SK-N-SH treated with all-trans-retinoic acid at 6 μM for 48 hours (cell line): ENCODE measurements around the gene ZBTB16.

ENCODE experiments used
- ATAC-seq: fragments of 200-7000 bp; cut with Tn5 transposase; 3 replicates; pipeline ENCODE4 v1.9.1; 2020; ENCODE audit warnings: mild to moderate bottlenecking, moderate library complexity
- ARNTL ChIP-seq: fragments of 450-650 bp; formaldehyde crosslinking; IDR thresholded peaks from 2 replicates; pipeline ENCODE4 v1.5.0; 2020; ENCODE audit warnings: low read depth, mild to moderate bottlenecking, moderate library complexity, borderline replicate concordance
- BACH2 ChIP-seq: fragments of 250-450 bp; sonication (Bioruptor Pico); IDR thresholded peaks from 2 replicates; pipeline ENCODE4 v1.9.0; 2021; ENCODE audit warnings: mild to moderate bottlenecking, borderline replicate concordance
- CREB5 ChIP-seq: fragments of 250-450 bp; sonication (Bioruptor Pico); IDR thresholded peaks from 2 replicates; pipeline ENCODE4 v1.5.1; 2020; ENCODE audit warnings: low read depth, mild to moderate bottlenecking, moderate library complexity
- CSDC2 ChIP-seq: fragments of 250-450 bp; sonication (Bioruptor Pico); IDR thresholded peaks from 2 replicates; pipeline ENCODE4 v1.5.0; 2020; ENCODE audit warnings: mild to moderate bottlenecking, moderate library complexity
- CSRNP3 ChIP-seq: fragments of 250-450 bp; sonication (Bioruptor Pico); IDR thresholded peaks from 2 replicates; pipeline ENCODE4 v1.5.1; 2021; ENCODE audit warnings: mild to moderate bottlenecking, moderate library complexity
- GLIS3 ChIP-seq: fragments of 250-450 bp; sonication (Bioruptor Pico); IDR thresholded peaks from 2 replicates; pipeline ENCODE4 v1.5.0; 2020; ENCODE audit warnings: mild to moderate bottlenecking, moderate library complexity
- ISL1 ChIP-seq: fragments of 250-450 bp; sonication (Bioruptor Pico); IDR thresholded peaks from 2 replicates; pipeline ENCODE4 v2.1.2; 2022; ENCODE audit warnings: mild to moderate bottlenecking, moderate library complexity
- OSR1 ChIP-seq: fragments of 250-450 bp; sonication (Bioruptor Pico); IDR thresholded peaks from 2 replicates; pipeline ENCODE4 v1.8.0; 2022; ENCODE audit warnings: moderate library complexity, mild to moderate bottlenecking, inconsistent platforms
- PPARA ChIP-seq: fragments of 250-450 bp; sonication (Bioruptor Pico); IDR thresholded peaks from 2 replicates; pipeline ENCODE4 v1.5.0; 2020; ENCODE audit warnings: mild to moderate bottlenecking, borderline replicate concordance
- RARB ChIP-seq: fragments of 250-450 bp; sonication (Bioruptor Pico); IDR thresholded peaks from 2 replicates; pipeline ENCODE4 v1.8.0; 2021; ENCODE audit warnings: mild to moderate bottlenecking, moderate library complexity
- SNAI2 ChIP-seq: fragments of 250-450 bp; sonication (Bioruptor Pico); IDR thresholded peaks from 2 replicates; pipeline ENCODE4 v1.5.0; 2020; ENCODE audit warnings: mild to moderate bottlenecking, moderate library complexity
- TCF4 ChIP-seq: fragments of 250-450 bp; sonication (Bioruptor Pico); IDR thresholded peaks from 2 replicates; pipeline ENCODE4 v1.8.0; 2021; ENCODE audit warnings: mild to moderate bottlenecking, moderate library complexity, borderline replicate concordance
- TOX ChIP-seq: fragments of 250-450 bp; sonication (Bioruptor Pico); IDR thresholded peaks from 2 replicates; pipeline ENCODE4 v1.8.0; 2021; ENCODE audit warnings: mild to moderate bottlenecking, moderate library complexity, borderline replicate concordance
- ZC3H10 ChIP-seq: fragments of 250-450 bp; sonication (Bioruptor Pico); IDR thresholded peaks from 2 replicates; pipeline ENCODE4 v1.5.1; 2021; ENCODE audit warnings: mild to moderate bottlenecking, moderate library complexity
- ZFP3 ChIP-seq: fragments of 250-450 bp; sonication (Bioruptor Pico); IDR thresholded peaks from 2 replicates; pipeline ENCODE4 v1.5.0; 2020; ENCODE audit warnings: mild to moderate bottlenecking, moderate library complexity
- ZFP30 ChIP-seq: fragments of 450-650 bp; formaldehyde crosslinking; IDR thresholded peaks from 2 replicates; pipeline ENCODE4 v1.5.0; 2022; ENCODE audit warnings: mild to moderate bottlenecking, moderate library complexity
- ZNF70 ChIP-seq: fragments of 450-650 bp; formaldehyde crosslinking; IDR thresholded peaks from 2 replicates; pipeline ENCODE4 v1.5.0; 2020; ENCODE audit warnings: mild to moderate bottlenecking, moderate library complexity
- ZNF8 ChIP-seq: fragments of 450-650 bp; formaldehyde crosslinking; IDR thresholded peaks from 2 replicates; pipeline ENCODE4 v1.5.0; 2020; ENCODE audit warnings: mild to moderate bottlenecking, moderate library complexity
- TF ChIP-seq, protein P1 (sequence below): fragments of 250-450 bp; sonication (Bioruptor Pico); IDR thresholded peaks from 2 replicates; pipeline ENCODE4 v1.5.0; 2020; ENCODE audit warnings: mild to moderate bottlenecking, moderate library complexity
- TF ChIP-seq, protein P2 (sequence below): fragments of 250-450 bp; sonication (Bioruptor Pico); IDR thresholded peaks from 2 replicates; pipeline ENCODE4 v1.8.0; 2020; ENCODE audit warnings: mild to moderate bottlenecking, moderate library complexity, borderline replicate concordance

ZBTB16 gene

GRCh38 chr11:114070464-114071139 lies 11.1 kb downstream of the ZBTB16 start:
- ATAC-seq = no peak

DNA sequence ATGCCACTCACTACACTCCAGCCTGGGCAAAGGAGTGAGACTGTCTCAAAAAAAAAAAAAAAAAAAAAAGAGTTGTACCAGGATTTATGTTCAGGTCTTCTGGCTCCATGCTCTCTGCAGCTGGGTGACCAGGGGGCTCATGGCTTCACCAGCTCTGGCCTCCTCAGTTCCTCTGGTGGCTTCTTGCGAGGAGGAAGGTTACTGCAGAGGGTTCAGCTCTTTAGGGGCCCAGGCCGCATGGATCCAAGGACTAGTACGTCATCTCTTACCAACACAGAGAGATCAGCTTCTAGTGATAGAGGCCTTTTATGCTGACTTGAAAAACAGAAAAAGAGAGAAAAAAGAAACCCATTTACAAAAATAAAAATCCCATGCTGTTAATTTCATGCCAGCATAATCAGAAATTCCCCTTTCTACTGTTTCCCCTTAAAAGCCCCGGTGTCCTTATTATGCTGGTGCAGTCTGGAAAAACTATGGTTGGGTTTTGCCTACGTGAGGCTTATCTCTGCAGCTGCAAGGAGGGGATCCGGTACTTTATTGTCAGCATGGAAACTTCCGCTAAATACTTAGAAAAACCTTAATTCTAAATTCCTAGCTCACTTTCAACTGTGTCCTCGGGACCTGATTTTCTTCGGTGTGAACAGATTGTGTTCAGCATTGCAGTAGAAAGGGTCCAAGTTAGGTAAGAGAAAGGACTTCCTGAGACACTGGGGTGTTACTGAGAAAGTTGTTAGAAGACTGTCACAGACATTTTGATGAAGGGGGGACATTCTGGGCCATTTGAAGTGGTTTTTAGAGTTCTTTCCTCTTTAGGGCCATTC lies 13.7 kb downstream of the ZBTB16 start:
- TF ChIP-seq ISL1 = no peak
- no peak for TF ChIP-seq ZFP3 (CRISPR knock-in tag)
- ATAC-seq = no peak

More at GRCh38 chr11:114070464-114071139, 11.1 kb downstream of the ZBTB16 start:
- TF ChIP-seq TCF4 (CRISPR knock-in tag) (no peak), ZFP3 (CRISPR knock-in tag) (no peak), ZFP30 (CRISPR knock-in tag) (no peak), CSDC2 (CRISPR knock-in tag) (no peak), ISL1 (no peak), ZNF70 (no peak), TOX (CRISPR knock-in tag) (no peak), CSRNP3 (CRISPR knock-in tag) (no peak), ZC3H10 (CRISPR knock-in tag) (no peak), PPARA (no peak), ZNF8 (CRISPR knock-in tag) (no peak)
- TF ChIP-seq, protein P1, sequence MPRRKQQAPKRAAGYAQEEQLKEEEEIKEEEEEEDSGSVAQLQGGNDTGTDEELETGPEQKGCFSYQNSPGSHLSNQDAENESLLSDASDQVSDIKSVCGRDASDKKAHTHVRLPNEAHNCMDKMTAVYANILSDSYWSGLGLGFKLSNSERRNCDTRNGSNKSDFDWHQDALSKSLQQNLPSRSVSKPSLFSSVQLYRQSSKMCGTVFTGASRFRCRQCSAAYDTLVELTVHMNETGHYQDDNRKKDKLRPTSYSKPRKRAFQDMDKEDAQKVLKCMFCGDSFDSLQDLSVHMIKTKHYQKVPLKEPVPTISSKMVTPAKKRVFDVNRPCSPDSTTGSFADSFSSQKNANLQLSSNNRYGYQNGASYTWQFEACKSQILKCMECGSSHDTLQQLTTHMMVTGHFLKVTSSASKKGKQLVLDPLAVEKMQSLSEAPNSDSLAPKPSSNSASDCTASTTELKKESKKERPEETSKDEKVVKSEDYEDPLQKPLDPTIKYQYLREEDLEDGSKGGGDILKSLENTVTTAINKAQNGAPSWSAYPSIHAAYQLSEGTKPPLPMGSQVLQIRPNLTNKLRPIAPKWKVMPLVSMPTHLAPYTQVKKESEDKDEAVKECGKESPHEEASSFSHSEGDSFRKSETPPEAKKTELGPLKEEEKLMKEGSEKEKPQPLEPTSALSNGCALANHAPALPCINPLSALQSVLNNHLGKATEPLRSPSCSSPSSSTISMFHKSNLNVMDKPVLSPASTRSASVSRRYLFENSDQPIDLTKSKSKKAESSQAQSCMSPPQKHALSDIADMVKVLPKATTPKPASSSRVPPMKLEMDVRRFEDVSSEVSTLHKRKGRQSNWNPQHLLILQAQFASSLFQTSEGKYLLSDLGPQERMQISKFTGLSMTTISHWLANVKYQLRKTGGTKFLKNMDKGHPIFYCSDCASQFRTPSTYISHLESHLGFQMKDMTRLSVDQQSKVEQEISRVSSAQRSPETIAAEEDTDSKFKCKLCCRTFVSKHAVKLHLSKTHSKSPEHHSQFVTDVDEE = no peak
- TF ChIP-seq, all 23 proteins: peak for 0

DNA sequence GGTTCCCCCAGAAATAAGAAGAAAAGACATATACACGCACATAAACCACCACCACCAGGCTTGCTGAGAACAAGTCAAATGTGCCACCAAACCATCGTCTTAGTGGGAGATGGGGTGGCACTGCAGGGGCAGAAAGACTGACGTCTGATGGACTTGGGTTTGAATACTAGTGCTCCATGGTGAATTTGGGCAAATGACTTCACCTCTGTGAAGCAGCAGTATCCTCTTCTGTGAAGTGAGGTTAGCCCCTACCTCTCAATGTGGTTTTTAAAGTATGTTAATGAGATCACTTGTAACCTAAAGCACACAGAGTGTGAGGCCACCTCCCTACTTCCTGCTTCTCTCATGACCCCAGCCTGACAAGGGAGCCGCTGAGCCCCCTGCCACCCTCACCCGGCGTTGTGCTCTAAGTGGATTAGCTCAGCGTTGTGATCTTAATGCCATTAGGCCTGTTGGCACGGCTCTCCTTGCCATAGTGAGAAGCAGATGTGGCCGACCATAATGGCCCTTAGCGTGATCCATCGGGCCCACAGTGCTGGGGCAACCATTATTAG lies 14.4 kb downstream of the ZBTB16 start:
- TF ChIP-seq GLIS3 (CRISPR knock-in tag) = no peak
- no peak for TF ChIP-seq ZFP3 (CRISPR knock-in tag)
- TF ChIP-seq CSRNP3 (CRISPR knock-in tag) = no peak

DNA sequence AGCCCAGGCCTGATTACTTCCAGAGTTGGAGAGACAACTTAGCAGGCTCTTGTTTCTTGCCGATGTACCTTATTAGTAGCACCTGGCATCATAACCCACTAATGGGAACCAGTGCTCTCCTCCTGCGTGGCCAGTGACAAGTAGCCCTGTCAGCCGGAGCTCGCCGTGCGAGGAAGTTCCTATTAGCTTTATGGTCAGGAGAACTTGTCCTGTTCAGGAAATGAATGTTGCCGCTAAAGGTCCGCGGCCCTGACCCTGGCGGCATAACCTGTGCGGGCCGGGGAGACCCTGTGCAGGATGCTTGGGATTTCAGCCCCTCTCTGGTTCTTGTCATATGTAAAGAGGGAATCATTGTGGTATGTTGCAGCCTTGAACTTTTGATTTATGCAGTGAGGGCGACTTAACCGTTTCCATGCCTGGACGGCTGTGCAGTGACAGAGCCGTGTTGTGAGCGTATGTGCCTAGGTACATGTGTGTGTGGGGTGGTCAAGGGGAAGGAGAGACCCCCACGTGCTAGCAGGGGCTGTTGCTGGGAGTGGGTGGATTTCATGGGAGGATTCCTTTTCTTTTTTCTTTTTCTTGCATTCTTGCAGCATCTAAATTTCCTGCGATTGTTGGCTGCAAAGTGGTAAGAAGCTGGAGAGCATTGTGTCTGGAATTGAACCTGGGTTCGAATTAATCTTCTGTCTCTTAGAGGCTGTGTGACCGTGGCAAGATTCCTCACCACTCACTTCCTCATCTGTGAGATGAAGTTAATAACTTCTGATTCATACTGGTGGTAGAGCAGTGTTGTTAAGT lies 15.2 kb downstream of the ZBTB16 start:
- ATAC-seq = no peak
- TF ChIP-seq ZC3H10 (CRISPR knock-in tag) = no peak
- TF ChIP-seq ZFP30 (CRISPR knock-in tag) = no peak
- no peak for TF ChIP-seq ZNF8 (CRISPR knock-in tag)
- TF ChIP-seq, protein P1 = no peak
- TF ChIP-seq CREB5 (CRISPR knock-in tag) = no peak
- TF ChIP-seq RARB (CRISPR knock-in tag) = no peak
- no peak for TF ChIP-seq ZNF70
- no peak for TF ChIP-seq PPARA
- TF ChIP-seq ARNTL = no peak
- TF ChIP-seq OSR1 (CRISPR knock-in tag) = no peak
- TF ChIP-seq SNAI2 = no peak
- TF ChIP-seq, protein P2, sequence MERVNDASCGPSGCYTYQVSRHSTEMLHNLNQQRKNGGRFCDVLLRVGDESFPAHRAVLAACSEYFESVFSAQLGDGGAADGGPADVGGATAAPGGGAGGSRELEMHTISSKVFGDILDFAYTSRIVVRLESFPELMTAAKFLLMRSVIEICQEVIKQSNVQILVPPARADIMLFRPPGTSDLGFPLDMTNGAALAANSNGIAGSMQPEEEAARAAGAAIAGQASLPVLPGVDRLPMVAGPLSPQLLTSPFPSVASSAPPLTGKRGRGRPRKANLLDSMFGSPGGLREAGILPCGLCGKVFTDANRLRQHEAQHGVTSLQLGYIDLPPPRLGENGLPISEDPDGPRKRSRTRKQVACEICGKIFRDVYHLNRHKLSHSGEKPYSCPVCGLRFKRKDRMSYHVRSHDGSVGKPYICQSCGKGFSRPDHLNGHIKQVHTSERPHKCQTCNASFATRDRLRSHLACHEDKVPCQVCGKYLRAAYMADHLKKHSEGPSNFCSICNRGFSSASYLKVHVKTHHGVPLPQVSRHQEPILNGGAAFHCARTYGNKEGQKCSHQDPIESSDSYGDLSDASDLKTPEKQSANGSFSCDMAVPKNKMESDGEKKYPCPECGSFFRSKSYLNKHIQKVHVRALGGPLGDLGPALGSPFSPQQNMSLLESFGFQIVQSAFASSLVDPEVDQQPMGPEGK = no peak
- TF ChIP-seq TOX (CRISPR knock-in tag) = no peak
- TF ChIP-seq BACH2 (CRISPR knock-in tag) = no peak

More for the DNA sequence above, 14.4 kb downstream of the ZBTB16 start:
- no peak for ATAC-seq
